Measurements from ENCODE around the gene TNFRSF8. TPM values are rescaled to one million over a fixed set of nuclear protein-coding genes. Genes with fewer than 3 reads are reported as not detected.

TNFRSF8 gene
- total RNA-seq, 1 experiment from 2014 or later = not detected

DNA sequence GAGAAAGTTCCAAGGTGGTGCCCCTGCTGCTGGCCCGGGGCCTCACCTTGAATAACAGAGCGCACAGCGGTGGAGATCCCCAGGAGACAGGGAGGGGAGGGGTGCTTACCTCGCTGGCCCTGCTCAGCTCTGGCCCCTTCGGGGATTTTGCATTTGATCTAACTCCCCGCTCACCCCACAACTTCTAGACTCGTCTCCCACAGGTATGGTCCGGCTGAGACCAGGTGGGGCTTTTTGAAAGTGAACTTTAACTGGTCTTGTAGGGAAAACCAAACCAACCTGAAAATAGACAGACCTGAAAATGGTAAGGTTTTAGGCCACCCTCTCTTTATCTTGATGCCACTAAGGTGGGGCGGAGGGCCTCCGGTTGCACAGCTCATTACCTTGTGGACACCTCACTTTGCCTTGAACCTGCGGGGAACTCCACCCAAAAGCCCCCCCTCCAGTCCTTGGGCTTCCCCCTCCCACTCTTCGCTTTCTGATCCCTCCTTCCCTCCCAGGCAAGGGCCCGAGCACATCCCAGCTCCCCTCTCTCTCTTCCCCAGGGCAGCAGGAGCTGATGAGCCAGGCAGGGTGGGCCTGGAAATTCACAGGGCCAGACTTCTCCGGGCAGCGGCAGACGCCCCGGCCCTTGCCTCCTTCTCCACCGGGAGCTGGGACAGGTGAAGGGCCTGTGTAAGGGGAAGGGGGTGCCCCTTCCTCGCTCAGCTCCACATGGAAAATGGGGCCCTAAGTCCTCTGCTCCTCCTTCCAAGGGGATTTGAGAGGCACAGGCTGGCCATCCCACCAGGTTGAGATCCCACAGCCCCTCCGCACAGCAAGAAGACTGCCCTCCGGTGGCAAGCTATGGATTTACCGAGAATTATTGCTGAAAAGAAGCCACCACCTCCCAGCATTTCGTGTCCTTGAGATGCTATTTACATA lies 16.1 kb downstream of the TNFRSF8 start:
- POLR2A ChIA-PET (ENCODE audit: low non-redundant PET) = interaction anchor here (0.6 to 0.7 kb wide), 3 partner anchors 42 to 119 kb away, joined by 3 to 6 read pairs (median 3); no protein-coding TSS in a partner anchor

DNA sequence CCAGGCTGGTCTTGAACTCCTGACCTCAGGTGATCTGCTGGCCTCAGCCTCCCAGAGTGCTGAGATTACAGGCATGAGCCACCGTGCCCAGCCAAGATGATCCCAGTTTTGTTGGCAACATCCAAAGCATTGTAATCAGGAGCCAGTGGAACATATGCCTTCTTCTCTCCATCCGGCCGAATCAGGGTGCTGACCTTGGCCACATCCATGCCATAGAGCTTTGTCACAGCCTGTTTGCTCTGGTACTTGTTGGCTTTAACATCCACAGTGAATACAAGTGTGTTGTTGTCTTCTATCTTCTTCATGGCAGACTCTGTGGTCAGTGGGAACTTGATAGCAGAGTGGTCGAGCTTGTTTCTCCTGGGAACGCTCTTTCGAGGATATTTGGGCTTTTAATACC lies 17.1 kb downstream of the TNFRSF8 start:
- no peak for DNase-seq (ENCODE audit: low spot score)
- Histone ChIP-seq H3K27me3 (replicated peaks; ENCODE audit: insufficient read depth, low read depth, low read length, poor library complexity) (no peaks in the 10 kb centered on the region), H3K9me3 (ENCODE audit: low read depth, low read length, poor library complexity, severe bottlenecking) (no peaks in the 10 kb centered on the region), H3K4me1 (ENCODE audit: insufficient read depth, low read length, poor library complexity, severe bottlenecking) (no peaks in the 10 kb centered on the region), H3K27ac (ENCODE audit: low read depth, low read length, poor library complexity, severe bottlenecking) (no peak overlapping the region), H3K4me3 (ENCODE audit: low read depth, low read length, poor library complexity, severe bottlenecking) (no peak overlapping the region), H3K36me3 (ENCODE audit: insufficient read depth, low read length, poor library complexity, severe bottlenecking) (no peaks in the 10 kb centered on the region)
- ChIA-PET CTCF (interaction anchor here (1.0 kb wide), 1 partner anchor 61 kb away, joined by 5 read pairs; the partner anchor contains the start of gene MIIP), POLR2A (ENCODE audit: low non-redundant PET) (no interaction called here)
- intact Hi-C loops (cut with micrococcal nuclease; ENCODE audit: unreplicated experiment) = no loop called here
- TF ChIP-seq, protein P1, sequence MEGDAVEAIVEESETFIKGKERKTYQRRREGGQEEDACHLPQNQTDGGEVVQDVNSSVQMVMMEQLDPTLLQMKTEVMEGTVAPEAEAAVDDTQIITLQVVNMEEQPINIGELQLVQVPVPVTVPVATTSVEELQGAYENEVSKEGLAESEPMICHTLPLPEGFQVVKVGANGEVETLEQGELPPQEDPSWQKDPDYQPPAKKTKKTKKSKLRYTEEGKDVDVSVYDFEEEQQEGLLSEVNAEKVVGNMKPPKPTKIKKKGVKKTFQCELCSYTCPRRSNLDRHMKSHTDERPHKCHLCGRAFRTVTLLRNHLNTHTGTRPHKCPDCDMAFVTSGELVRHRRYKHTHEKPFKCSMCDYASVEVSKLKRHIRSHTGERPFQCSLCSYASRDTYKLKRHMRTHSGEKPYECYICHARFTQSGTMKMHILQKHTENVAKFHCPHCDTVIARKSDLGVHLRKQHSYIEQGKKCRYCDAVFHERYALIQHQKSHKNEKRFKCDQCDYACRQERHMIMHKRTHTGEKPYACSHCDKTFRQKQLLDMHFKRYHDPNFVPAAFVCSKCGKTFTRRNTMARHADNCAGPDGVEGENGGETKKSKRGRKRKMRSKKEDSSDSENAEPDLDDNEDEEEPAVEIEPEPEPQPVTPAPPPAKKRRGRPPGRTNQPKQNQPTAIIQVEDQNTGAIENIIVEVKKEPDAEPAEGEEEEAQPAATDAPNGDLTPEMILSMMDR (conservative IDR thresholded peaks at IDR 0.05; ENCODE audit: low read depth, low read length) = no peak
- TF ChIP-seq EZH2 (IDR thresholded peaks at IDR 0.05; ENCODE audit: borderline replicate concordance, low read depth, low read length, poor library complexity, severe bottlenecking) = no peak
- BruUV-seq (replicated peaks) = no TSS peak

More for the DNA sequence above, 16.1 kb downstream of the TNFRSF8 start:
- DNase-seq (ENCODE audit: low spot score) = peak; percentile 62
- no TSS peak for BruUV-seq (replicated peaks)
- Histone ChIP-seq H3K36me3 (ENCODE audit: insufficient read depth, low read length, poor library complexity, severe bottlenecking) (no peaks in the 10 kb centered on the region), H3K9me3 (ENCODE audit: low read depth, low read length, poor library complexity, severe bottlenecking) (no peaks in the 10 kb centered on the region), H3K4me1 (ENCODE audit: insufficient read depth, low read length, poor library complexity, severe bottlenecking) (no peaks in the 10 kb centered on the region), H3K4me3 (ENCODE audit: low read depth, low read length, poor library complexity, severe bottlenecking) (no peak overlapping the region), H3K27me3 (replicated peaks; ENCODE audit: insufficient read depth, low read depth, low read length, poor library complexity) (no peaks in the 10 kb centered on the region), H3K27ac (ENCODE audit: low read depth, low read length, poor library complexity, severe bottlenecking) (no peak overlapping the region)
- intact Hi-C loops (cut with micrococcal nuclease; ENCODE audit: unreplicated experiment) = no loop called here
- TF ChIP-seq, protein P1 (conservative IDR thresholded peaks at IDR 0.05; ENCODE audit: low read depth, low read length) = peak; percentile 75
- TF ChIP-seq EZH2 (IDR thresholded peaks at IDR 0.05; ENCODE audit: borderline replicate concordance, low read depth, low read length, poor library complexity, severe bottlenecking) = no peak
- CTCF ChIA-PET = interaction anchor here (0.7 to 1.0 kb wide), 7 partner anchors 53 to 1042 kb away, joined by 3 to 6 read pairs (median 5); partner anchors contain the start of gene MIIP

DNA sequence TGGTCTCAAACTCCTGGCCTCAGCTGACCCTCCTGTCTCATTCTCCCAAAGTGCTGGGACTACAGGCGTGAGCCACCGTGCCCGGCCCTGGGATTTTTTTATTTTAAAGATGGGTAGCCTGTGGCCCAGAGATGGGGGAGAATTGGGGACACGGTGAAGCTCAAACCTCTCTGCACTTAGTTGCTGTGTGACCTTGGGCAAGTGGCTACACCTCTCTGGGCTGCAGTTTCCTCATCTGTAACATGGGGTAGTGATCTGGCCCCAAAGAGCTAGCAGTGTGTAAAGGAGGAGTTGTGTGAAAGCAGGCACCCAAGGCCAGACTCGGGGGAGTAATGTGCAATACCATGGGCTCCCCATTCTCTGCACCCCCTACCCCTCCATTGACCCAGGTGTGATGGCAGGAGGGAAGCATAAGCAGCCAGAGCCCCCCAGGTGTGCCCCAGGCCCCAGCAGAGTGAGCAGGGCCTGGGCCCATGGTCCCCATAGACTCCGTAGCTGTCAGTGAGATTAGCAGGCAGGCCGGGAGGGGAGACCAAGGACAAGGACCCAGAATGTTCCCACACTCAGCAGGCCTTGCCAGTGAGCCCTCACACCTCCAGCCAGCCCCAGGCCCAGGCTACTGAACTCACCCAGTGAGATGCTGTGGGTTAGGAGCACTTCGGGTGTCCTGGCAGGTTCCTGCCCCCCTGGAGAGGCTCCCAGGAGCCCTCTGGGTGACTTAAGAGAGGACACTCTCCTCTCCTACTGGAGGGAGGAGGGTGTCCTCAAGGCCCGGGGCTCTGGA lies 17.9 kb downstream of the TNFRSF8 start:
- DNase-seq (ENCODE audit: low spot score) = no peak
- Histone ChIP-seq H3K36me3 (ENCODE audit: insufficient read depth, low read length, poor library complexity, severe bottlenecking) (no peaks in the 10 kb centered on the region), H3K27me3 (replicated peaks; ENCODE audit: insufficient read depth, low read depth, low read length, poor library complexity) (no peaks in the 10 kb centered on the region), H3K4me3 (ENCODE audit: low read depth, low read length, poor library complexity, severe bottlenecking) (no peak overlapping the region), H3K27ac (ENCODE audit: low read depth, low read length, poor library complexity, severe bottlenecking) (no peak overlapping the region), H3K4me1 (ENCODE audit: insufficient read depth, low read length, poor library complexity, severe bottlenecking) (no peaks in the 10 kb centered on the region), H3K9me3 (ENCODE audit: low read depth, low read length, poor library complexity, severe bottlenecking) (no peaks in the 10 kb centered on the region)
- ChIA-PET CTCF (interaction anchor here (0.6 kb wide), 1 partner anchor 56 kb away, joined by 3 read pairs; no protein-coding TSS in a partner anchor), POLR2A (ENCODE audit: low non-redundant PET) (no interaction called here)
- BruUV-seq (replicated peaks) = no TSS peak
- TF ChIP-seq, protein P1 (conservative IDR thresholded peaks at IDR 0.05; ENCODE audit: low read depth, low read length) = no peak
- intact Hi-C loops (cut with micrococcal nuclease; ENCODE audit: unreplicated experiment) = no loop called here
